ENCODE data around the gene RPS24. TPM values are rescaled to one million over a fixed set of nuclear protein-coding genes. Genes with fewer than 3 reads are reported as not detected.
"Not testable (repeated sequence)": the region's sequence is repeated elsewhere in the genome, so short reads cannot be mapped to it uniquely, and the experiment has no call there.

RPS24 gene
- total RNA-seq, 2 donors from 2014 or later = 1,428 to 1,609 TPM

- no peak for ATAC-seq
- Histone ChIP-seq H3K27me3 (no peaks in the 10 kb centered on the region), H3K4me1 (no peaks in the 10 kb centered on the region), H3K27ac (no peak overlapping the region), H3K9me3 (no peaks in the 10 kb centered on the region), H3K4me3 (no peak overlapping the region), H3K36me3 (replicated peaks in 1 of 2; ENCODE audit: insufficient read depth in 1 of 2, low read depth in 2 of 2) (no peaks in the 10 kb centered on the region)
- intact Hi-C loops (cut with DNase I) = no loop called here
- TF ChIP-seq CTCF (IDR thresholded peaks at IDR 0.05) (no peak), POLR2A (IDR thresholded peaks at IDR 0.05) (no peak)
- DNase-seq = no peak
- WGBS, 2 donors = 75 to 80% methylated on average over 2 to 4 of the region's 4 CpGs
Measured at GRCh38 chr10:78071140-78071856, 37.6 kb downstream of the RPS24 start.

DNA sequence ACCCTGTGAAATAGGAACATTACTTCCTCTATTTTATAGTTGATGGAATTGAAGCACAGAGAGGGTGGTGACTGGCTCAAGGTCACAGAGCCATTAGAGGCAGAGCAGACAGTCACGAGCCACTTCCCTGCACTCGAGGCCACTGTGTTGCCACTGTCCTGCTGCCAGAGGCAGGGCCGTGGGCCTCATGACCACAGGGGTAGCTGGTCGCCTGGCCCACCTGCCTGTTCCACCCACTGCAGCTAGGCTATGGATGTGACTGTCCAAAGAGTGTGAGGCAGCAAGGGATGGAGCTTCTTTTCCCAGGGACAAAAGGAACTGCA, 38.2 kb downstream of the RPS24 start:
- intact Hi-C loops (cut with DNase I) = no loop called here
- H3K27me3 ChIP-seq = no peaks in the 10 kb centered on the region
- DNase-seq = no peak
- WGBS, 2 donors = 71 to 86% methylated on average over 1 to 4 of the region's 4 CpGs
- no peak for ATAC-seq
- H3K4me1 ChIP-seq = no peaks in the 10 kb centered on the region
- no peak overlapping the region for H3K4me3 ChIP-seq
- TF ChIP-seq CTCF (IDR thresholded peaks at IDR 0.05) = no peak
- TF ChIP-seq POLR2A (IDR thresholded peaks at IDR 0.05) = no peak
- H3K36me3 ChIP-seq (replicated peaks in 1 of 2; ENCODE audit: insufficient read depth in 1 of 2, low read depth in 2 of 2) = no peaks in the 10 kb centered on the region
- no peak overlapping the region for H3K27ac ChIP-seq
- H3K9me3 ChIP-seq = no peaks in the 10 kb centered on the region

GRCh38 chr10:78072504-78072903, 38.8 kb downstream of the RPS24 start:
- H3K4me1 ChIP-seq = no peaks in the 10 kb centered on the region
- no peaks in the 10 kb centered on the region for H3K9me3 ChIP-seq
- H3K36me3 ChIP-seq (replicated peaks in 1 of 2; ENCODE audit: insufficient read depth in 1 of 2, low read depth in 2 of 2) = no peaks in the 10 kb centered on the region
- H3K27me3 ChIP-seq = no peaks in the 10 kb centered on the region
- DNase-seq (no peak), ATAC-seq (no peak)
- H3K4me3 ChIP-seq = no peak overlapping the region
- intact Hi-C loops (cut with DNase I) = no loop called here
- H3K27ac ChIP-seq = no peak overlapping the region
- TF ChIP-seq POLR2A (IDR thresholded peaks at IDR 0.05) = no peak
- TF ChIP-seq CTCF (IDR thresholded peaks at IDR 0.05) = no peak

GRCh38 chr10:78075806-78076205, 42.1 kb downstream of the RPS24 start:
- intact Hi-C loops (cut with DNase I); H3K9me3 ChIP-seq; H3K27ac ChIP-seq; H3K27me3 ChIP-seq; H3K4me3 ChIP-seq; H3K36me3 ChIP-seq (replicated peaks in 1 of 2; ENCODE audit: insufficient read depth in 1 of 2, low read depth in 2 of 2); DNase-seq; ATAC-seq; H3K4me1 ChIP-seq: not testable (repeated sequence)
- 95 to 100% methylated on average over 2 to 4 of the region's 29 CpGs for WGBS, 2 donors

DNA sequence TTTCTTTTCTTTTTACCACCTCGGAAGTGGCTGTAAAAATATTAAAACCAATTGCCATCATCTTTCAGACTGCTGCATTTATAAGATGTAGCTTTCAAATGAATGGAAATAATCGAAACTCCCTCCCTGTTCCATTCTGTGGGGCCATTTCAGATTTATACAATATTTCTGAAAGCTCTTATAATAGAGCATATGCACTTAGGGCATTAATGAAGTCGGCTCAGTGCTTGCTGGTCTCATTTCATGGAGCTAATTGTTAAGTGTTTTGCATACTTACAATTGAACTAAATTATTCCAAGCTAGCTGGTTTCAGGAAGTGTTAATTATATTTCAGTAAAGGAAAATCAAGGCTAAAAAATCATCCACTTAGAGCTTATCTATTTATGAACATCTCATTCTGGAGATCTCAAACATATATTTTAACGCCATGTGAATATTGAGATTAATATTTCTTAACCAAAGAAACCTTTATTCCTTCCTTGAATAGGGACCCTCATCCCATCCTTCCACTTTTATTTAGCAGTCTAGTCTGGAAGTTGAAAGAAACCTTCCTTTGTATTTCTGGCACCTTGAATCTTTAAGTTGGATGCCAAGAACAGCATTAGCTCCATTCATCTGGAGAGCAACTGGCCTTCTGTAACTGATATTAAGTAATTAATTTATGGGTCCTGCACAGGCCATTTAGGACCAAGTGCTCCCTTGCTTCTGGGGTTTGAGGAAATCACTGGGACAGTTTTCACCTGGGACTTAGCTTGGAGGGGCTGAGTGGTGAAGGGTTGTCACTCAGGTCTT, 45.1 kb downstream of the RPS24 start:
- no peaks in the 10 kb centered on the region for H3K36me3 ChIP-seq (replicated peaks in 1 of 2; ENCODE audit: insufficient read depth in 1 of 2, low read depth in 2 of 2)
- no peak overlapping the region for H3K27ac ChIP-seq
- 68 to 73% methylated on average over 4 of the region's 4 CpGs for WGBS, 2 donors
- DNase-seq (no peak), ATAC-seq (no peak)
- H3K4me3 ChIP-seq = no peak overlapping the region
- no peaks in the 10 kb centered on the region for H3K9me3 ChIP-seq
- H3K27me3 ChIP-seq = no peaks in the 10 kb centered on the region
- intact Hi-C loops (cut with DNase I) = no loop called here
- no peaks in the 10 kb centered on the region for H3K4me1 ChIP-seq
- TF ChIP-seq CTCF (IDR thresholded peaks at IDR 0.05) (no peak), POLR2A (IDR thresholded peaks at IDR 0.05) (no peak)

Measured in body of pancreas (tissue), 4 donors.